GM19043 (cell line): ENCODE data around the gene ALK.

ENCODE experiments used
- ATAC-seq: cut with Tn5 transposase; IDR thresholded peaks from one replicate; pipeline ENCODE4 v1.9.1; 2021; ENCODE audit warnings: low read depth; ENCODE audit not compliant: unreplicated experiment

ALK gene

DNA sequence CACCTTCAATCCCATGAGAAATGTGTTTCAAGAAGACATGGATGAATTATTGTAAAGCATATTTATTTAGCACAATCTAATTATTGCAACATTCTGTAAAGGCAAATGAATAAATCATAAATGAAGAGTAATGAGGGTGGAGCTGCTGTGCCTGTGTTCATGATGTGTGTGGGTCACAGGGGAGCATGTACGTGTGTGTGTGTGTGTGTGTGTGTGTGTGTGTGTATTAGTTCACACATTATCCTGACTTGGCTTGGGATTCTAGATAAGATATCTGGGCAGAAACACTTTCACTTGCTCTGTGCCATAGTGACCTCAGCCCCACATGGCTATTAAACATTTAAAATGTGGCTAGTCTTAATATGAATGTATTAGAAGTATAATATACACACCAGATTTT lies 361.8 kb downstream of the ALK start:
- ATAC-seq, result no peak

DNA sequence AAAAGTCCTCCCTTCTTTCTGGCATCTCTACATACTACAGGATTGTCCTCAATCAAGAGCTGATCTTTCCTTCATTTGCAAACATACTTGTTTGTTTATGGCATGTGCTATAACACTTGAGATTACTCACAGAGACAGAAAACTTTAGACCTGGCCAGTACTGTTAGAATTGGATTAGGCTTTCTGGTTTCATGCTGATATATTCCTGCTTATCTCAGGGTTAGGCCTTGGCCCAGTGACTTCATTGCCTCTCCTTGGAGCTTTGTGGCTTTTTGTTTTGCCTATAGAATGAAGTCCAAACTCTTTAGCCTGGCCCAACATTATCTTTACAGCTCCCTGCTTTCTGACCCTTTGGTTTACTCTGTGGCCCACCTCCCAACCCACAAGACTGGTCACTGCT lies 363.3 kb downstream of the ALK start:
- no peak for ATAC-seq

DNA sequence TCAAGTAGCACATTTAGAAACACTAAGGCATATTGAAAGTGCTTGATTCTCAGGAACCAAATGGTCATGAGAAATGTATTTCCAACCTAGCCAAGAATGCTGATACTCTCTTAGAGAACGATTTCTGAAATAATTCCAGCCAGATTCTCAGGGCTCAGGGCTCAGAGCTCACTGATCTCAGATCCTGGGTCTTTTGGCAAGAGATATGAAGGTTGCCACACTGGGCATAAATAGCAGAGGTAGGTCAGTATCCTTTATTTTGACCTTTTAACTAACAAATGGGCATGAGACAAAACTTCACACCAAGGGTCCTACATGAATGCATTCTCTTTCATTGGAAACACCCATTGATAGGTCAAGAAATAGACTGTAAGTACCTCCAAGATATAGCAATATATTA lies 364.1 kb downstream of the ALK start:
- ATAC-seq, result no peak

DNA sequence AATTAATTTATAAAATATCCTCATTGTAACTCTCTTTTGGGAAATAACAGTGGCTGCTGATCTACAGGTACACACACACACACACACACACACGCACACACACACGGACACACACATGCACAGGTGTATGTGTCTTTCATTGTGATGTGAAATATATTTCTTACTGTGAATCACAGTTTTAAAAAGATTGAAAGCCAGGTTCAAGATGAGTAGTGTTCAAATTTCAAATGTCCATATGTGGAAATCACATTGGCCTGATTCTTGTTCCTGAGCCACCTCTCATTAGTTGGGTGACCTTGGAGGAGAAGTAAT lies 372.4 kb downstream of the ALK start:
- no peak for ATAC-seq

DNA sequence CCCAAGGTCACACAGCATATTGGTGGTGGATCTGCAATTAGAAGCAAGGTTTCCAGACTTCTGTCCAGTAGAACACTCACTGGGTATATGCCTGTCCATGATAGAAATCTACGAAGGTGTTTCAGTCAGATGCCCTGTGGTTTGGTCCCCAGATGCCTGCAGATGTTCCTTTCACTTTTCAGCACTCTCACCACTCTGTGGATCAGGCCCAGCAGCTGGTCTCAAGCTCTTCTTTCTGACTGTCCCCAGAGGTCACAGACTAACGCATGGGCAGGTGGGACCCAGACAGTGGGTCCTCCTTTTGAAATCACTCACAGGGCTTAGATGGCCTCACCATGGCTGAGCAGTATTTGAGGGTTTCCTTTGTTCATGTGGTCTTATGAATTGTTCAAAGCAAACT lies 376.5 kb downstream of the ALK start:
- no peak for ATAC-seq

DNA sequence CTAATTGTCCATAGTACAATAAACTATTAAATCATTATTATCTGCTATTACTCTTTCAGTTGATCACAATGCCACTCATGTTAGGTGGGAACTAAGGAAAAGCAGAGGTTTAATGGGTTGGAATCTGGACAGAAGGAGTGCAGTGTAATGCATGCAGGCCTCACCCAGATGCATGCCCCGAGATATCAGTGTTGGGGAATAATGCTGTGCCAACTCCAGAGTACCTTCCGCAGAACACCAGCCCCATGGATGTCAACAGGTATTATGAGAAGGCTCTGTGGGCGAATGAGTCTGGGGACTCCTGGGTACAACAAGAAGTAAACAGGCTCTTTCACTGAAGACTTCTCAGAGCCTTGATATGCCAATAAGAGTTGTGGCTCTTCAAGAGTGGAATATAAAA lies 377.4 kb downstream of the ALK start:
- no peak for ATAC-seq

DNA sequence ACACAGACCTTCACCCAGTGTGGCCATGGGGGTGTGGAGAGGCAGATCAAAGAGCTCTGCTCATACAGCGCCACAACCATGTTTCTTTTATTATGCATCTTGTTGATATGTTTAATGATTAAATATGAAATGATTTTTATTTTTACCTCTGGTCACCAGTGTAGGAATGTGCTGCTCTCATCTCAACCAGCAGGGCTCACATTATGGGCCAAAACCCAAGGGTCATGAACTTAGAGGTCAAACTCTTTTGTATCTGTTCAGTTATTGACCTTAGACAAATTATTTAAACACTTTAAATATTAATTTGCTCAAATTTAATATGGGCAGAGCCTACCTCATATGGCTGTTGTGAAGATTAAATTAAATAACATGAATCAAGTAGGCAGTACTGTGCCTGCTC lies 386.2 kb downstream of the ALK start:
- ATAC-seq, result no peak

DNA sequence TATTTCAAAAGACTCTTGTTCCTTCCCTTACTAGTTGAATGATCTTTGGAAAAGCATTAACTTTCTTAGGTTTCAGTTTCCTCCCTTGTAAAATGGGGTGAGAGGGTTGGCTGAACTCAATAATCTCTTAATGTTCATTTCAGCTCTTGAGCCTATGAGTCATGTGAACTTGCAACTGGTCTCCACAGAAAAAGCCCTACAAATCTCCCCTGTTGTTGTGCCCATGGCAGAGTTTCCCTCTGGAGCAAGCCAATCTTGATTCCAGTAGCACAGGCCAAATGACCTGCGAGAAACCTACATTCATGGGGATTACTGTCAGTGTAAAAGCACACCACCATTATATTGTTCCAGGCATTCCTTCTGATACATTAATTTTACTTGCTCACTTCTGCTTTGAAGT lies 388.9 kb downstream of the ALK start:
- no peak for ATAC-seq

DNA sequence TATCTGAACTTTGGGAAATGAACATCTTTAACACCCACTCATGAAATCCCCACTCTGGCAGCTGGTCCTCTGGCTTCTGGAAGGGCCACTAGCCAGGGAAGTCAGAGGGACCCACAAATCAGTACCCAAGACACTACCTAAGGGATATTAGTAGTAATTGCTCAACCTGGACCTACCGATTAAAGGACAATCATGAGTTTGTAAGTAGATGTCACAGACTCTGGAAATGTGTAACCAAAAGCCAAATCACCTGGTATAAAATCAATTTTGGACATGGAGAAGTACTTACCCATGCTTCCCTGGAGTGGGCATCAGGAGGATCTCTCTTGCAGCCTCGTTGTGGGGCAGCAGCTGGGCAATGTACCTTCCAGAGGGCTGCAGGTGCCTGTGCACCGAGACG lies 389.8 kb downstream of the ALK start:
- ATAC-seq, result no peak

DNA sequence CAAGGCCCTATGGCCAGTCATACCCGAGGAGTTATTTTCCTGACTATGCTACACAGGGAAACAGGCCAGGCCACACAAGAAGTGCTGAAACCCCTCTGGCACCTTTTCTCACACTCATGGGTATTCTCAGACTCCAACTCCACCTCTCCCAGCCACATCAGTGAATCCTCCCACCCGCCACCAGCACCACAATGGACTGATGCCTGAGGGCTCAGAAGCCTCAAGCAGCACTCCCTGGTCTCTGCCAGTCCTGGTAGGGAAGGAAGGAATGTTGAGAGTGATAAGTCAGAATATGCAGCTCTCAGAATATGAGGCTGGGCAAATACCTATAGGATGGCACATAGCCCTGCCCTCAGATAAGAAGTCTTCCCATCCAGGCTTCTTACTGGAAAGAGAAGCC lies 391.1 kb downstream of the ALK start:
- no peak for ATAC-seq

DNA sequence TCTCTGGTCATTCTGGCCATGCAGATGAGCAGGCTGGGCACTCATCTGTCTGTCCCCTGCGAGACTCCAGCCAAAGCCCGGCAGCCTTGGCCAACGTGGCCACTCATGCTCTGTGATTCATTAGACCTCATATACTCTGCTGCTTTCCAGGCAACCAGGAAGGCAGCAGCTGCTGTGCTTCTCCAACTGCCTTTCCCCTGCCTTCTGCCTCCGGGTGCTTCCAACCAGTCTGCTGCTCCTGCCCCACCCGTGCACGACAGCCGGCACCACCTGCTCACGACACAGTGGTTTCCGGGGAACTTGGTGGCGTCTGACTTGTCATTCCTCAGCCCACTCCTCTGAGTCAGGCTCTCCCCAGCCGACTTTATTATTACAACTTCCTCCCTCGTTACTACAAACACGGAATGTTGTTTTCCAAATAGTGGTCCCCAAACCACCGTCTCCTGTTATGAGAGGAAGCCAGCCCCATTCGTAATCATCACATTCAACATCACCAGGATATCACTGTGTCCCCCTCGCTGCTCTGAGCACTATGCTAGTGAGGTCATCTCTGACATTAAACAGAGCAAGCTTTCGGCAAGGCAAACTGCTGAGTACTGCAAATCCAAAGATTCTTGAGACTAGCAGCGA lies 392.4 kb downstream of the ALK start:
- ATAC-seq, result no peak

DNA sequence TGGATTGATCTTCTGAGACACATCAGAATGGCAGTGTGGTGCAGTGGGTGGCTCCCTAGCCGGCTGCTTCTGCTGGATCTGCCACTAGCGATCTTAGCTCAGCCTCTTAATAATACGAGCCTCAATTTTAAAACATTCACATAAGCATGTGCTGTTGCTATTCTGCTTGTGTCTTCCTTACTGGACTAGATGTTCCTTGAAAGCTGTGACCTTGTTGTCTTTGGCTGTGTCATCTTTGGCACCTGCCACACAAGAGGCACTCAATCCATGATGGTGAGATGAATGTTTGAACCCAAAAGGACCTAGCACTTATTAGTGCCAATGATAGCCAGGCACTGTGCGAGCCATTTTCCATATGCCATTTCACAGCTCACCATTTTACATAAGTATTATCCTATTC lies 393.0 kb downstream of the ALK start:
- ATAC-seq, result no peak

DNA sequence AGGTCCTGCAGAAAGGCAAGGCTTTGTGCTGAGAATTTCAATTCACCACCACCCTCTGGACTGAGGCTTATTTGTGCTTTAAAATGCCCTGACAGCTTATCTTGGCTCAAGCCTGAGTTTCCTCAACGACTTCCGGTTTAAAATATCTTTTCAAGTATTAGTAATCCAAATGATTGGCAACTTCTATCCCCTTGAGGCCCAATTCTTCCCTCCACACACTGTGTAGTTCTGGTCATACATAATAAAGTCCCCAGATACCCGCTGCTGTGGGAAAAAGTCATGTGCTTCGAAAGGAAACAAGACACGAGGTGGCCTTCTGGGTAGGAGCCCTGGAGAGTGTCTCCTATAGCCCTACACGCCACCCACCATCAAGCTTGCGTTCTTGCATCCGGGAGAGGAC lies 393.4 kb downstream of the ALK start:
- no peak for ATAC-seq

DNA sequence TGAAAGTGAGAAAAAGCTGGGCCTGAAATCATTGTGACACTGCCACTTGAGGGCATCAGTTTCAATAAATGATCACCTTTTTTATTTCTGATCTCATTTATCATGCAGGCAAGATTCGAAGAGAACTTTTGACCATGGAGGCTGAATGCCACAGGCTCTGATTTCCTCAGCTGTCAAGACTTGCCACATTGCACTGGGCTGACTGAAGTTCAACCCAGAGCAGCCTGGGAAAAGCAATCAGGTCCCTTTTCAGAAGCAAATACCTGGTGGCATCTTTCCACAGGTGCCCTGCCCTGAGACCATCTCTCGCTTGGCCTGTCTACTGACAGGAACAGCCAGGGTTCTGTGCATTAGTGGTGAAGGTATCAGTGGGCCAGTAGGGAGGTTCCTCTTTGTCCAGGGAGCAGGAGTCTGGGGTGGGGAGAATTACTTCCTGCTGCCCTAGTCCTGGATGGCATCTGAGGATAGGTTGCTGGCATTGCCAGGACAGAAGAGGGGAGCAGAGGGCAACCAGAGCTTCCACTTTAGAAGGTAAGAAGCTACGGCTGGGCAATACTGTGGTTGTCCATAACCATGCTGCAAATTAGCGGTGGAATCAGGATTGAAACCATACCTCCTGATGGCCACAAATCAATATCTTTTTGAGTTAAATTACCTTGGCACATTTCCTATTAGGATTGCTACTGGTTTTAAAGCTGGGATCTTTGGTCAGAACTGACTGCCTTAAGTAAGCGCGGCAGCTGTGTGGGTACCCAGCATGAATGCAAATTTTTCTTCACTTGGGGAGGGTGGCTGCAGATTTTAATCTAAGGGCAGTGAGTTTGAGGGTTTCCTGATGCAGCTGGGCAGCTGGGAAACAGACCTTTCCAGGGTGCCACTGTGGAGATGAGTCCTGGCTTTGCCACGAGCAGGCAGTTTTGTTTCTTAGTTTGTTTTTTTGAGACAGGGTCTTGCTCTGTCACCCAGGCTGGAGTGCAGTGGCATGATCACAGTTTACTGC lies 394.5 kb downstream of the ALK start:
- ATAC-seq, result no peak

DNA sequence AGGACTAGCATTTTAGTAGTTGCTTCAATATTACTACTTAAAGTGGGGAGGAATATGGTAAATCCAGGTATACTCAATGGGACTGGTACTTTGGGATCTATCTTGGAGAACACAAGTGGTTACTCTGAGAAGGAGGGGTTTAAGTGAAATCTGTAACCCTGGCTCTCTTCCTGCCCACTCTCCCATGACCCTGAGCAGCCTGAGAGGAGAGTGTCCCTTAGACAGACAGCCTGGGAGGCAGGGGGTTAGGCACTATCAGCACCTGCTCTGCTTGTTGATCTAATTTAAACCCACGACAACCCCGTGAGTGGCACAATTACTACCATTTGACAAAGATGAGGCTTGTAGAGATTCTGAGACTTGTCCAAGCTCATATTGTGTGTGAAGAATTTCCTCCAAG lies 395.5 kb downstream of the ALK start:
- ATAC-seq, result no peak

DNA sequence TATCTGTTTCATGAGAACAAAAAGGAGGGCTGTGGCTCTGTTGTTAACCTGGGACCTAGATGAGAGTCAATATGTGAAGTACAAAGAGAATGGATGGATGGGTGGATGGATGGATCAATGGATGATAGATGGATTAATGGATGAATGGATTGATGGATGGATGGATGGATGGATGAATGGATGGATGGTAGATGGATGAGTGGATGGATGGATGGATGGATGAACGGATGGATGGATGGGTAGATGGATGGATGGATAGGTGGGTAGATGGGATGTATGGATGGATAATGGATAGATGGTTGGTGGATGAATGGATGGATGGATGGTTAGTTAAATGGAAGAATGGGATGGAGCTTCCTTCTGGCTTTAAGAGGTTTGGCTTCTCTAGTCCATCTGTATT lies 396.7 kb downstream of the ALK start:
- ATAC-seq, result no peak

DNA sequence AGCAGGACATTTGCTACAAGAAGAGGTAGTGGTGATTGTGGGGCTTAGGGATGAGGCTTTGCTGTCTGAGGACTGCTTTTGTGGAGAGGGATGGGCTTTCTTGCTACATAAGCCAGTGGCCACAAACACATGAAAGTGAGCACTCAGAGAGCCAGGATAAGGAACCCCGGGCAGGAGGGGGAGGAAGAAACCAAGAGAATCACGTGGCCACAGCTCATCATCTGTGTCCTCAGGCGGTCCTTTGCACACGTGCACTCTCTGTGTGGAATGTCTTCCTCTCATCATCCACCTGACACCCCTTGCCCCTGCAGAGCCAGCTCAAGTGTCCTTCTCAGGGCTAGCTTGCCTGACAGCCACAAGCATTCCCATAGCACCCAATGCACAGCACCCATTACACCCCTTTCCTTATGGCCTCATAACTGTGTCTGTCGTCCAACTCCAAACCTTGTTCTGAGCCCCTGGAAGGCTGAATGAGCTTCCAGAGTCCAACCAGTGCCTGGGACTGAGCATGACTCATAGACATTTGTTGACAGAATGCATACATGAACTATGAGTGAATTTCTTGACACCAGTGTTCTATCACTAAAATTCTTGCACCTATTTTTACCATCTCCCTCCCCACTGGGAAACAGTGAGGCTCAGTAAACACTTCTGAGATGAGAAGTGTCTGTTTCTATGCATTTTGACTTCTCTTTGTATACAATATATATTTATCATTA lies 398.3 kb downstream of the ALK start:
- ATAC-seq, result no peak

DNA sequence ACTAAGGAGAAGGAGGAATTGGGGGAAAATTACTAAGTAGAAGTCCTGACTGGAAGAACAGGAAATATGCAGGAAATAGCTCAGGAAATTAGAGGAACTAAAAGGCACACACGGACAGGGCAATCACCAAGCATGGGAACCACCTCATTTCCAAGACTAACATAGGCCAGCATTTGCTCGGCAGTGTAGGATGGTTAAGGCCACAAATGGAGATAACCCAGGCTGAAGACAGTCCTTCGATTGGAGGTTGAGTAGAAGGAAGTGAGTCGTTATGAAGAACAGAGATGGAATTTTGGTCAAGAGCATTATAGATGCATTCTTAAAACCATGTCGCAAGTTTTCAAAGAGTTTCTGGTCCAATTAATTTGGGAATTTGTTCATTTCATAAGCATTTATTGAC lies 401.4 kb downstream of the ALK start:
- no peak for ATAC-seq

DNA sequence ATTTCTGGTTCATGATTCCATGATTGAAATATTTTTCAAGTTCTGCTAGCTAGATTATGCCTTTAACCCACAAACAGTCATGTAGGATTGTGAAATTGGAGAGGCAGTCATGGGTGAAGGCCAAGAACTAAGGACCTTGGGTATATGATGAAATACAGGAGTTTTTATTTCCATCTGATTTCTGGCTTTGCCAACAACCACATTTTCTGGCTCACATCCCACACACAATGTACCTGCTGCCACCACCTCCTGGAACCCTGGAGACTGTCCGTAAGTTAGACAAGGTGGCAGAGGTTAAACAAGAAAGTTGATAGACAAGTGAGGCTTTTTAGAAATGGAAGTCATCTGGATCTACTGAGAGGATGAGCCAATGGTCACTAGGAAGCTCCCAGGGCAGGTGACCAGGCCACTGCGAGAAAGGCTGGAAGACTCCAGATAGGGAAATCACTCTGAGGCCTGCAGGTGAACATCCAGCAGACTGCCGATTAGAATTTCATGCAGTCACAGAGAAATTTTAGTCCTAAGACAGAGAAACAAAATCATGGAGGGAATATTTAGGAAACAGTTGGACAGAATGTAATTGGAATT lies 402.0 kb downstream of the ALK start:
- ATAC-seq, result no peak

DNA sequence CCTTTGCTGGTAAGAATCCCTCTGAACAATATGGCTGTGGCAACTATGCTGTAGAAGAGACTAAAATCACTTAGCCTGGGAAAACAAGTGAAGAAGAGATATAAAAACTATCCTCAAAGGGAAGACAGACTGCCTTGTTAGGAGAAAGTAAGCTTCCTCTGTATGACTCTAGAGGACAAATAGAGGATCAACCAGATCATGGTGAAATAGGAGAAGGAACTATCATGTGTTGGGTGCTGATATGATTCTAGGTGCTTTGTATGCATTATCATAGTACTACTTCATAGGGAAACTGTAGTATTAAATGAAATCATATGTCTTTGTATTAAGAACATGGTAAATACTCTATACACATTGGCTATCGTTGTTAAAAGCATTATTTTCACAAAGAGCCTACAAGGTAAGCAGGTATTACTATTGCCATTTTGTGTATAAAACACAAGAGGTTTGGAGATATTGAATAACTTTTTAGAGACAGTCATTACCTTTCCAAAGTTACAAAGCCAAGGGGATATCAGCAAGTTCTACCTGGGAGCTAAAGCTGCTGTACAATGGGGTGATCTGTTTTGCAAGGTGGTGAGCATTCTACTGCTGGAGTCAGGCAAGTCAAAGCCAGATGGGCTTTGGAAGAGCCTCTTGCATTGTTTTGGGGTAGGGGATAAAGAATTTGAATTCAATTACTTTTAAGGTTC lies 402.6 kb downstream of the ALK start:
- ATAC-seq, result no peak

DNA sequence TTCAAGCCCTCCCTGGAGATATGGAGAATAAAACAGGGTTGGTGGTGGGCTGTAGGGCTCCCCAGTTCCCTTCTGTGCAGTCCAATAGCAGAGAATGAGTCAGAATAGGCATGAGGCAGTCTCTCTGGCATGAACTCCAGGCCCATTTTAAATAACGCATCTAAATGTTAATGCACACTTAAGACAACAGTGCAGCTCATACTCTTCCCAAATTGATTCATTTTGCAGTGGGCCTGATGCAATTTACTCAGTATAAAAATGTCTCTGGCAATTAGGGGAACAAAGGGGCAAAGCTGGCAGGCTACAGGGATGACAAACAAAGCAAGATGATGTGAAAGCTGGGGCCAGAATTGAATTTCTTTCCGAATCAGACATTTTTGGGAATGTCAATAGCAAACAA lies 403.4 kb downstream of the ALK start:
- no peak for ATAC-seq
